Tibial artery (tissue), 4 donors: ENCODE measurements around the gene PLEK2.

ENCODE experiments used
- DNase-seq, 2 donors: peaks; one replicate each; pipeline ENCODE4 v3.0.0-alpha.2; 2019
- H3K27ac ChIP-seq, 2 donors: fragments of 200-600 bp; sonication (generic) in 1 of 2; 1 replicate in 1 of 2; 2 replicates in 1 of 2; pipeline ENCODE4 v1.5.1; 2018 to 2019; ENCODE audit warnings: mild to moderate bottlenecking in 1 of 2
- H3K27me3 ChIP-seq, 2 donors: fragments of 200-600 bp; sonication (generic) in 1 of 2; one replicate each; pipeline versions ENCODE4 v1.5.1 to v1.6.0; 2016 to 2019
- H3K36me3 ChIP-seq, 3 donors: fragments of 200-600 bp; sonication (generic) in 2 of 3; one replicate each; pipeline ENCODE4 v1.5.1; 2016 to 2019; ENCODE audit warnings: mild to moderate bottlenecking in 2 of 3
- H3K4me1 ChIP-seq, 4 donors: fragments of 200-600 bp; sonication (generic) in 2 of 4; 1 replicate in 3 of 4; 2 replicates in 1 of 4; pipeline ENCODE4 v1.5.1; 2016 to 2019
- H3K4me3 ChIP-seq, 2 donors: fragments of 200-600 bp; sonication (generic) in 1 of 2; 1 replicate in 1 of 2; 2 replicates in 1 of 2; pipeline ENCODE4 v1.5.1; 2018 to 2019; ENCODE audit warnings: mild to moderate bottlenecking in 2 of 2
- H3K9me3 ChIP-seq, 3 donors: fragments of 200-600 bp; sonication (generic) in 1 of 3; one replicate each; pipeline ENCODE4 v1.5.1; 2016 to 2019
- CTCF ChIP-seq, 2 experiments: fragments of 200-600 bp in 1 of 2; fragments of 450-650 bp in 1 of 2; IDR thresholded peaks; one replicate each; pipeline ENCODE4 v1.5.1; 2017 to 2019; ENCODE audit warnings: antibody characterized with exemption in 2 of 2, mild to moderate bottlenecking in 1 of 2, moderate library complexity in 1 of 2
- intact Hi-C: fragments of 100-400 bp; cut with DNase I; formaldehyde crosslinking; loops from one replicate; pipeline ENCODE4 v1.15.0; 2023; ENCODE audit warnings: low total_unique reads

PLEK2 gene

GRCh38 chr14:67377916-67378315 lies 34.0 kb downstream of the PLEK2 start:
- H3K36me3 ChIP-seq, result peaks cover 70 to 92% (median 84%) of the 10 kb centered on the region in 3 donors
- intact Hi-C loops, result no loop called here
- H3K9me3 ChIP-seq, result no peaks in the 10 kb centered on the region
- H3K27me3 ChIP-seq, result no peaks in the 10 kb centered on the region
- DNase-seq, result no peak
- H3K4me1 ChIP-seq, result no peaks in the 10 kb centered on the region
- TF ChIP-seq CTCF (IDR thresholded peaks at IDR 0.05), result no peak
- no peak overlapping the region for H3K27ac ChIP-seq
- no peak overlapping the region for H3K4me3 ChIP-seq

- intact Hi-C loops, result no loop called here
- H3K4me3 ChIP-seq, result no peak overlapping the region
- H3K9me3 ChIP-seq, result no peaks in the 10 kb centered on the region
- H3K27me3 ChIP-seq, result no peaks in the 10 kb centered on the region
- DNase-seq, result no peak
- no peak overlapping the region for H3K27ac ChIP-seq
- peaks cover 64 to 91% (median 65%) of the 10 kb centered on the region in 3 donors for H3K36me3 ChIP-seq
- H3K4me1 ChIP-seq, result no peaks in the 10 kb centered on the region
- TF ChIP-seq CTCF (IDR thresholded peaks at IDR 0.05), result no peak
These were observed 38.6 kb downstream of the PLEK2 start for GRCh38 chr14:67373347-67373746.

- peaks cover 0 to 4% (median 2%) of the 10 kb centered on the region in 4 donors for H3K4me1 ChIP-seq
- no peak overlapping the region for H3K27ac ChIP-seq
- no peak overlapping the region for H3K4me3 ChIP-seq
- H3K9me3 ChIP-seq, result no peaks in the 10 kb centered on the region
- intact Hi-C loops, result no loop called here
- peaks cover 65 to 91% (median 66%) of the 10 kb centered on the region in 3 donors for H3K36me3 ChIP-seq
- no peak for TF ChIP-seq CTCF (IDR thresholded peaks at IDR 0.05)
- DNase-seq, result no peak
- H3K27me3 ChIP-seq, result no peaks in the 10 kb centered on the region
These were observed 39.1 kb downstream of the PLEK2 start for GRCh38 chr14:67372833-67373232.

GRCh38 chr14:67371247-67372148 lies 40.5 kb downstream of the PLEK2 start:
- intact Hi-C loops, result no loop called here
- no peak for DNase-seq
- no peaks in the 10 kb centered on the region for H3K9me3 ChIP-seq
- peaks cover 0 to 6% (median 2%) of the 10 kb centered on the region in 4 donors for H3K4me1 ChIP-seq
- H3K27ac ChIP-seq, result no peak overlapping the region
- TF ChIP-seq CTCF (IDR thresholded peaks at IDR 0.05), result no peak
- H3K27me3 ChIP-seq, result no peaks in the 10 kb centered on the region
- H3K4me3 ChIP-seq, result no peak overlapping the region
- H3K36me3 ChIP-seq, result peaks cover 65 to 91% (median 66%) of the 10 kb centered on the region in 3 donors

GRCh38 chr14:67370830-67371229 lies 41.1 kb downstream of the PLEK2 start:
- H3K27me3 ChIP-seq, result no peaks in the 10 kb centered on the region

More at GRCh38 chr14:67370830-67371229, 41.1 kb downstream of the PLEK2 start:
- TF ChIP-seq CTCF (IDR thresholded peaks at IDR 0.05), result no peak
- Histone ChIP-seq H3K27ac (no peak overlapping the region), H3K36me3 (peaks cover 67 to 91% (median 67%) of the 10 kb centered on the region in 3 donors), H3K4me3 (no peak overlapping the region), H3K4me1 (peaks cover 0 to 6% (median 2%) of the 10 kb centered on the region in 4 donors), H3K9me3 (no peaks in the 10 kb centered on the region)
- intact Hi-C loops, result no loop called here
- DNase-seq, result no peak
